Stomach (tissue), 4 donors: ENCODE results near the gene WDR72.

Experiments
- EP300 ChIP-seq: sonication (generic); formaldehyde crosslinking; IDR thresholded peaks from one replicate; pipeline ENCODE4 v1.6.1; 2017; ENCODE audit warnings: antibody characterized with exemption
- TF ChIP-seq, protein P1 (sequence below), 7 experiments: fragments of 450-650 bp in 4 of 7; fragments of 200-600 bp in 3 of 7; sonication (generic) in 3 of 7; IDR thresholded peaks; one replicate each; pipeline ENCODE4 v1.5.1; 2016 to 2019; ENCODE audit warnings: antibody characterized with exemption in 7 of 7, control low read depth in 2 of 7, mild to moderate bottlenecking in 1 of 7

DNA sequence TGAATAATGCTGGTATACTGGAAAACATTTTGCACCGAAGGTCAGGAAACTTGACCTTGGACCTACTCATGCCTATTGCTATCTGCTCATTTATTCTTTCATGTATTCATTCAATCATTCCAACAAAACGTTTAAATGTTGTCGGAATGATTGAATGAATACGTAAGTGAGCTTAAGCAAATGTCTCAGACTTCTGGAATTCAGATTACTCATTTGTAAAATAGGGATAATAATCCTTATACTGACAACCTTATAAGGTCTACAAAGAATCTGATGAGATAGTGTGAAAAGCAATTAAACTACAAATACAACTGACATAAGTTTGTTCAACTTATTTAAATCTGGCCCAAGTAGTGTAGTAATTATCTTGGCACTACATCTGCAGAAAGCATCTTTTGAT, 288.7 kb downstream of the WDR72 start:
- TF ChIP-seq EP300, result no peak
- TF ChIP-seq, protein P1, sequence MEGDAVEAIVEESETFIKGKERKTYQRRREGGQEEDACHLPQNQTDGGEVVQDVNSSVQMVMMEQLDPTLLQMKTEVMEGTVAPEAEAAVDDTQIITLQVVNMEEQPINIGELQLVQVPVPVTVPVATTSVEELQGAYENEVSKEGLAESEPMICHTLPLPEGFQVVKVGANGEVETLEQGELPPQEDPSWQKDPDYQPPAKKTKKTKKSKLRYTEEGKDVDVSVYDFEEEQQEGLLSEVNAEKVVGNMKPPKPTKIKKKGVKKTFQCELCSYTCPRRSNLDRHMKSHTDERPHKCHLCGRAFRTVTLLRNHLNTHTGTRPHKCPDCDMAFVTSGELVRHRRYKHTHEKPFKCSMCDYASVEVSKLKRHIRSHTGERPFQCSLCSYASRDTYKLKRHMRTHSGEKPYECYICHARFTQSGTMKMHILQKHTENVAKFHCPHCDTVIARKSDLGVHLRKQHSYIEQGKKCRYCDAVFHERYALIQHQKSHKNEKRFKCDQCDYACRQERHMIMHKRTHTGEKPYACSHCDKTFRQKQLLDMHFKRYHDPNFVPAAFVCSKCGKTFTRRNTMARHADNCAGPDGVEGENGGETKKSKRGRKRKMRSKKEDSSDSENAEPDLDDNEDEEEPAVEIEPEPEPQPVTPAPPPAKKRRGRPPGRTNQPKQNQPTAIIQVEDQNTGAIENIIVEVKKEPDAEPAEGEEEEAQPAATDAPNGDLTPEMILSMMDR (IDR thresholded peaks at IDR 0.05), result no peak
